ENCODE results near the gene NAT16. TPM values are rescaled to one million over a fixed set of nuclear protein-coding genes. Genes with fewer than 3 reads are reported as not detected.

NAT16 gene
- total and polyA plus RNA-seq, 2 of the 13 experiments (the other 11 are each of a cell fraction or from before 2014, with no cell fraction given), result 0.04 TPM; not detected in 1

- no peak for TF ChIP-seq ZNF24 (IDR thresholded peaks at IDR 0.05)
- TF ChIP-seq, protein P1, sequence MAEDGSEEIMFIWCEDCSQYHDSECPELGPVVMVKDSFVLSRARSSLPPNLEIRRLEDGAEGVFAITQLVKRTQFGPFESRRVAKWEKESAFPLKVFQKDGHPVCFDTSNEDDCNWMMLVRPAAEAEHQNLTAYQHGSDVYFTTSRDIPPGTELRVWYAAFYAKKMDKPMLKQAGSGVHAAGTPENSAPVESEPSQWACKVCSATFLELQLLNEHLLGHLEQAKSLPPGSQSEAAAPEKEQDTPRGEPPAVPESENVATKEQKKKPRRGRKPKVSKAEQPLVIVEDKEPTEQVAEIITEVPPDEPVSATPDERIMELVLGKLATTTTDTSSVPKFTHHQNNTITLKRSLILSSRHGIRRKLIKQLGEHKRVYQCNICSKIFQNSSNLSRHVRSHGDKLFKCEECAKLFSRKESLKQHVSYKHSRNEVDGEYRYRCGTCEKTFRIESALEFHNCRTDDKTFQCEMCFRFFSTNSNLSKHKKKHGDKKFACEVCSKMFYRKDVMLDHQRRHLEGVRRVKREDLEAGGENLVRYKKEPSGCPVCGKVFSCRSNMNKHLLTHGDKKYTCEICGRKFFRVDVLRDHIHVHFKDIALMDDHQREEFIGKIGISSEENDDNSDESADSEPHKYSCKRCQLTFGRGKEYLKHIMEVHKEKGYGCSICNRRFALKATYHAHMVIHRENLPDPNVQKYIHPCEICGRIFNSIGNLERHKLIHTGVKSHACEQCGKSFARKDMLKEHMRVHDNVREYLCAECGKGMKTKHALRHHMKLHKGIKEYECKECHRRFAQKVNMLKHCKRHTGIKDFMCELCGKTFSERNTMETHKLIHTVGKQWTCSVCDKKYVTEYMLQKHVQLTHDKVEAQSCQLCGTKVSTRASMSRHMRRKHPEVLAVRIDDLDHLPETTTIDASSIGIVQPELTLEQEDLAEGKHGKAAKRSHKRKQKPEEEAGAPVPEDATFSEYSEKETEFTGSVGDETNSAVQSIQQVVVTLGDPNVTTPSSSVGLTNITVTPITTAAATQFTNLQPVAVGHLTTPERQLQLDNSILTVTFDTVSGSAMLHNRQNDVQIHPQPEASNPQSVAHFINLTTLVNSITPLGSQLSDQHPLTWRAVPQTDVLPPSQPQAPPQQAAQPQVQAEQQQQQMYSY (CRISPR knock-in tag; IDR thresholded peaks at IDR 0.05), result no peak
- no peak for TF ChIP-seq MLLT10 (CRISPR knock-in tag; IDR thresholded peaks at IDR 0.05)
- no peak for TF ChIP-seq ZNF496 (CRISPR knock-in tag; IDR thresholded peaks at IDR 0.05; ENCODE audit: insufficient replicate concordance)
- TF ChIP-seq NFRKB (IDR thresholded peaks at IDR 0.05), result no peak
- TF ChIP-seq ZNF788 (CRISPR knock-in tag; IDR thresholded peaks at IDR 0.05; ENCODE audit: borderline replicate concordance), result no peak
- no peak for TF ChIP-seq E2F2 (CRISPR knock-in tag; IDR thresholded peaks at IDR 0.05; ENCODE audit: borderline replicate concordance)
- TF ChIP-seq HMG20B (CRISPR knock-in tag; conservative IDR thresholded peaks at IDR 0.05), result no peak
- no peak for TF ChIP-seq CERS6 (CRISPR knock-in tag; IDR thresholded peaks at IDR 0.05)
- TF ChIP-seq HNRNPH1 (optimal IDR thresholded peaks at IDR 0.05; ENCODE audit: low read depth, low read length), result no peak
- no peak for TF ChIP-seq FOXP4 (CRISPR knock-in tag; IDR thresholded peaks at IDR 0.05)
- no peak for TF ChIP-seq FIP1L1 (IDR thresholded peaks at IDR 0.05; ENCODE audit: borderline replicate concordance, insufficient read depth, low read depth, low read length)
- TF ChIP-seq, protein P2, sequence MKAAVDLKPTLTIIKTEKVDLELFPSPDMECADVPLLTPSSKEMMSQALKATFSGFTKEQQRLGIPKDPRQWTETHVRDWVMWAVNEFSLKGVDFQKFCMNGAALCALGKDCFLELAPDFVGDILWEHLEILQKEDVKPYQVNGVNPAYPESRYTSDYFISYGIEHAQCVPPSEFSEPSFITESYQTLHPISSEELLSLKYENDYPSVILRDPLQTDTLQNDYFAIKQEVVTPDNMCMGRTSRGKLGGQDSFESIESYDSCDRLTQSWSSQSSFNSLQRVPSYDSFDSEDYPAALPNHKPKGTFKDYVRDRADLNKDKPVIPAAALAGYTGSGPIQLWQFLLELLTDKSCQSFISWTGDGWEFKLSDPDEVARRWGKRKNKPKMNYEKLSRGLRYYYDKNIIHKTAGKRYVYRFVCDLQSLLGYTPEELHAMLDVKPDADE (CRISPR knock-in tag; IDR thresholded peaks at IDR 0.05), result no peak
- no peak; the same call in 1 of the 2 replicates for TF ChIP-seq ZNF292 (CRISPR knock-in tag; IDR thresholded peaks at IDR 0.05; ENCODE audit: borderline replicate concordance, low read depth)
- TF ChIP-seq TAF1 (CRISPR knock-in tag; IDR thresholded peaks at IDR 0.05), result peak; percentile 54; the same call in 1 of the 2 replicates
- 0 out of 2 replicates have a peak, but pooled peaks have one; percentile 30 for TF ChIP-seq ZZZ3 (CRISPR knock-in tag; IDR thresholded peaks at IDR 0.05; ENCODE audit: borderline replicate concordance)
- TF ChIP-seq, protein P3, sequence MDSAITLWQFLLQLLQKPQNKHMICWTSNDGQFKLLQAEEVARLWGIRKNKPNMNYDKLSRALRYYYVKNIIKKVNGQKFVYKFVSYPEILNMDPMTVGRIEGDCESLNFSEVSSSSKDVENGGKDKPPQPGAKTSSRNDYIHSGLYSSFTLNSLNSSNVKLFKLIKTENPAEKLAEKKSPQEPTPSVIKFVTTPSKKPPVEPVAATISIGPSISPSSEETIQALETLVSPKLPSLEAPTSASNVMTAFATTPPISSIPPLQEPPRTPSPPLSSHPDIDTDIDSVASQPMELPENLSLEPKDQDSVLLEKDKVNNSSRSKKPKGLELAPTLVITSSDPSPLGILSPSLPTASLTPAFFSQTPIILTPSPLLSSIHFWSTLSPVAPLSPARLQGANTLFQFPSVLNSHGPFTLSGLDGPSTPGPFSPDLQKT (CRISPR knock-in tag; IDR thresholded peaks at IDR 0.05; ENCODE audit: borderline replicate concordance), result no peak
- no peak for TF ChIP-seq ZNF441 (CRISPR knock-in tag; IDR thresholded peaks at IDR 0.05; ENCODE audit: borderline replicate concordance)
These were observed 38.4 kb upstream of the NAT16 start (continued) for GRCh38 chr7:101218236-101219125.
